B cell (primary cell): ENCODE measurements around the gene HS3ST5. TPM values are rescaled to one million over a fixed set of nuclear protein-coding genes. Genes with fewer than 3 reads are reported as not detected.

Experiments used
- ATAC-seq: fragments of 200-7000 bp; cut with Tn5 transposase; one replicate; pipeline ENCODE4 v1.10.0; 2021; ENCODE audit warnings: low read depth, mild to moderate bottlenecking, moderate number of reproducible peaks, moderate library complexity
- CTCF ChIA-PET: fragments of 350-600 bp; sonication (Branson Sonifier 250); formaldehyde crosslinking; loops from one replicate; lab custom pipeline; 2021; ENCODE audit warnings: antibody characterized with exemption, inconsistent platforms; lab: Charles Lee
- POLR2A ChIA-PET: fragments of 350-600 bp; sonication (Branson Sonifier 250); formaldehyde crosslinking; loops from one replicate; lab custom pipeline; 2021; ENCODE audit warnings: antibody characterized with exemption; lab: Charles Lee
- DNase-seq: peaks from one replicate; pipeline ENCODE4 v3.0.0; 2013
- H2AFZ ChIP-seq: 2 replicates; pipeline ENCODE4 v1.6.1; 2012; ENCODE audit warnings: mild to moderate bottlenecking, low read depth, low read length; ENCODE audit not compliant: insufficient read depth, poor library complexity, severe bottlenecking
- H3K27ac ChIP-seq, 2 donors: 1 replicate in 1 of 2; 2 replicates in 1 of 2; pipeline ENCODE4 v1.5.1; 2012 to 2013; ENCODE audit warnings: low read length in 2 of 2, mild to moderate bottlenecking in 2 of 2, moderate library complexity in 1 of 2
- H3K27me3 ChIP-seq, 4 experiments: fragments of 200-600 bp in 1 of 4; sonication (generic) in 1 of 4; replicated peaks in 1 of 4; 1 replicate in 2 of 4; 2 replicates in 2 of 4; pipeline versions ENCODE4 v1.6.1 to v1.7.0; 2013 to 2016; ENCODE audit warnings: low read length in 3 of 4, mild to moderate bottlenecking in 2 of 4, mixed read lengths in 1 of 4, moderate library complexity in 1 of 4; ENCODE audit not compliant: insufficient read depth in 4 of 4, control insufficient read depth in 3 of 4; ENCODE audit errors: control extremely low read depth in 1 of 4
- H3K36me3 ChIP-seq, 2 experiments: replicated peaks in 1 of 2; 1 replicate in 1 of 2; 2 replicates in 1 of 2; pipeline versions ENCODE4 v1.6.1 to v1.7.1; 2013; ENCODE audit warnings: low read length in 1 of 2; ENCODE audit not compliant: insufficient read depth in 2 of 2, control insufficient read depth in 1 of 2; ENCODE audit errors: control extremely low read depth in 1 of 2, extremely low read depth in 1 of 2
- H3K4me1 ChIP-seq, 2 donors: fragments of 200-600 bp in 1 of 2; sonication (generic) in 1 of 2; 1 replicate in 1 of 2; 2 replicates in 1 of 2; pipeline versions ENCODE4 v1.5.1 to v1.6.1; 2013 to 2017; ENCODE audit warnings: low read length in 2 of 2; ENCODE audit not compliant: control insufficient read depth in 2 of 2, insufficient read depth in 2 of 2
- H3K4me2 ChIP-seq: replicated peaks from 2 replicates; pipeline ENCODE3; 2012; ENCODE audit warnings: mild to moderate bottlenecking, low read depth, low read length; ENCODE audit not compliant: poor library complexity, severe bottlenecking
- H3K4me3 ChIP-seq, 5 experiments: fragments of 200-600 bp in 1 of 5; sonication (generic) in 1 of 5; 1 replicate in 3 of 5; 2 replicates in 2 of 5; pipeline versions ENCODE4 v1.5.1 to v1.7.0; 2011 to 2016; ENCODE audit warnings: low read length in 4 of 5, mild to moderate bottlenecking in 4 of 5, low read depth in 2 of 5, control low read depth in 1 of 5, moderate library complexity in 1 of 5; ENCODE audit not compliant: insufficient read depth in 1 of 5; ENCODE audit errors: control extremely low read depth in 1 of 5, extremely low read depth in 1 of 5
- H3K79me2 ChIP-seq: fragments of 200-600 bp; sonication (generic); one replicate; pipeline ENCODE4 v1.6.0; 2016; ENCODE audit warnings: low read length; ENCODE audit not compliant: control insufficient read depth, insufficient read depth
- H3K9ac ChIP-seq: fragments of 200-600 bp; sonication (generic); 2 replicates; pipeline ENCODE4 v1.6.1; 2017; ENCODE audit warnings: mild to moderate bottlenecking, low read length, moderate library complexity
- H3K9me3 ChIP-seq, 3 donors: one replicate each; pipeline versions ENCODE4 v1.6.1 to v1.7.1; 2013; ENCODE audit warnings: low read length in 2 of 3; ENCODE audit not compliant: control insufficient read depth in 2 of 3, insufficient read depth in 1 of 3; ENCODE audit errors: control extremely low read depth in 1 of 3
- H4K20me1 ChIP-seq: 2 replicates; pipeline ENCODE4 v1.6.0; 2012; ENCODE audit warnings: mild to moderate bottlenecking, low read length; ENCODE audit not compliant: insufficient read depth, control insufficient read depth, poor library complexity, severe bottlenecking
- H3K27ac Mint-ChIP-seq: one replicate; pipeline ENCODE4 v1.8.0; 2021; ENCODE audit warnings: mixed read lengths
- H3K27me3 Mint-ChIP-seq: one replicate; pipeline ENCODE4 v1.8.0; 2021; ENCODE audit warnings: mixed read lengths
- H3K4me1 Mint-ChIP-seq: one replicate; pipeline ENCODE4 v1.8.0; 2021; ENCODE audit warnings: mixed read lengths
- H3K4me3 Mint-ChIP-seq: one replicate; pipeline ENCODE4 v1.8.0; 2021; ENCODE audit warnings: mixed read lengths
- H3K9me3 Mint-ChIP-seq: one replicate; pipeline ENCODE4 v1.8.0; 2022; ENCODE audit warnings: mixed read lengths; ENCODE audit not compliant: insufficient read depth
- CTCF ChIP-seq: fragments of 200-600 bp; IDR thresholded peaks from one replicate; pipeline ENCODE4 v1.8.0; 2022; ENCODE audit warnings: antibody characterized with exemption, mild to moderate bottlenecking
- EZH2 ChIP-seq: IDR thresholded peaks from 2 replicates; pipeline ENCODE4 v1.6.1; 2012; ENCODE audit warnings: borderline replicate concordance, low read depth, mild to moderate bottlenecking, moderate library complexity, low read length; ENCODE audit not compliant: insufficient read depth, poor library complexity, severe bottlenecking
- WGBS: methylation state at CpG from one replicate; pipeline ENCODE4 v1.1.5; 2013; ENCODE audit warnings: missing lambda C conversion rate; ENCODE audit not compliant: insufficient coverage; 5-methylcytosine and 5-hydroxymethylcytosine counted together
- intact Hi-C: fragments of 100-400 bp; cut with micrococcal nuclease; formaldehyde crosslinking; loops from one replicate; pipeline ENCODE4 v1.10.0; 2022
- polyA plus RNA-seq: library from polyadenylated mRNA; depleted of rRNA; stranded (reverse); fragments of >200 nt; gene quantifications from 2 replicates; pipeline ENCODE4 v1.2.3, GENCODE V29; 2012
- total RNA-seq, 2 donors: library from RNA; stranded (reverse); fragments of 120-200 nt in 1 of 2; gene quantifications; 1 replicate in 1 of 2; 2 replicates in 1 of 2; pipeline versions ENCODE4 v1.2.3 to v1.2.4, GENCODE V29; 2013 to 2022

Gene HS3ST5
- total and polyA plus RNA-seq, 2 donors (not counting 1 experiment from before 2014, with no cell fraction given): not detected

GRCh38 chr6:114119056-114119455 lies 223.8 kb downstream of the HS3ST5 start:
- H3K9me3 Mint-ChIP-seq: no peaks in the 10 kb centered on the region
- no peaks in the 10 kb centered on the region for H3K4me1 Mint-ChIP-seq
- Histone ChIP-seq H3K79me2 (no peaks in the 10 kb centered on the region), H3K9me3 (no peaks in the 10 kb centered on the region), H3K27ac (no peak overlapping the region), H3K36me3 (no peaks in the 10 kb centered on the region), H3K4me1 (no peaks in the 10 kb centered on the region), H2AFZ (no peak overlapping the region), H3K27me3 (no peaks in the 10 kb centered on the region), H3K4me2 (no peak overlapping the region), H3K9ac (no peak overlapping the region), H3K4me3 (no peak overlapping the region), H4K20me1 (no peaks in the 10 kb centered on the region)
- ChIA-PET CTCF (no interaction called here), POLR2A (no interaction called here)
- H3K4me3 Mint-ChIP-seq: no peak overlapping the region
- no peak overlapping the region for H3K27ac Mint-ChIP-seq
- peaks cover 13% of the 10 kb centered on the region for H3K27me3 Mint-ChIP-seq
- no peak for ATAC-seq
- WGBS: no CpG with 5 or more reads among the region's 2 CpGs
- DNase-seq: no peak
- intact Hi-C loops: no loop called here
- TF ChIP-seq EZH2 (no peak), CTCF (no peak)

GRCh38 chr6:114115652-114116051 lies 227.2 kb downstream of the HS3ST5 start:
- Histone ChIP-seq H3K27me3 (peaks cover 0 to 7% (median 0%) of the 10 kb centered on the region in 4 experiments), H3K27ac (no peak overlapping the region), H4K20me1 (no peaks in the 10 kb centered on the region), H3K79me2 (no peaks in the 10 kb centered on the region), H2AFZ (no peak overlapping the region), H3K4me2 (no peak overlapping the region), H3K36me3 (no peaks in the 10 kb centered on the region), H3K9me3 (no peaks in the 10 kb centered on the region), H3K9ac (no peak overlapping the region), H3K4me3 (no peak overlapping the region), H3K4me1 (no peaks in the 10 kb centered on the region)
- H3K4me1 Mint-ChIP-seq: no peaks in the 10 kb centered on the region
- intact Hi-C loops: no loop called here
- TF ChIP-seq CTCF (no peak), EZH2 (no peak)
- H3K27ac Mint-ChIP-seq: no peak overlapping the region
- no peak overlapping the region for H3K4me3 Mint-ChIP-seq
- ChIA-PET POLR2A (no interaction called here), CTCF (no interaction called here)
- peaks cover 17% of the 10 kb centered on the region for H3K27me3 Mint-ChIP-seq
- no peaks in the 10 kb centered on the region for H3K9me3 Mint-ChIP-seq
- no peak for DNase-seq
- WGBS: 100% methylated on average over 1 of the region's 1 CpG
- no peak for ATAC-seq
